DND-41 (cell line): ENCODE measurements around the gene MYH6.

Experiments used
- ATAC-seq: fragments of 200-7000 bp; cut with Tn5 transposase; 3 replicates; pipeline ENCODE4 v1.9.1; 2021; ENCODE audit warnings: low read depth; ENCODE audit not compliant: insufficient read depth
- DNase-seq: peaks from one replicate; pipeline ENCODE4 v3.0.0-alpha.2; 2020
- H2AFZ ChIP-seq: 2 replicates; pipeline ENCODE4 v1.6.0; 2012; ENCODE audit warnings: low read depth, low read length
- H3K27ac ChIP-seq: 2 replicates; pipeline ENCODE4 v1.5.1; 2012; ENCODE audit warnings: low read length, inconsistent platforms
- H3K27me3 ChIP-seq: fragments of 200-600 bp; sonication (generic); 2 replicates; pipeline ENCODE4 v1.6.0; 2012; ENCODE audit warnings: low read length, mild to moderate bottlenecking, inconsistent platforms; ENCODE audit not compliant: insufficient read depth, poor library complexity
- H3K36me3 ChIP-seq: 2 replicates; pipeline ENCODE4 v1.5.1; 2012; ENCODE audit warnings: low read length, inconsistent platforms; ENCODE audit not compliant: insufficient read depth
- H3K4me1 ChIP-seq: 2 replicates; pipeline ENCODE4 v1.5.1; 2012; ENCODE audit warnings: mild to moderate bottlenecking, low read length; ENCODE audit not compliant: insufficient read depth
- H3K4me2 ChIP-seq: 2 replicates; pipeline ENCODE4 v1.6.0; 2012; ENCODE audit warnings: mild to moderate bottlenecking, moderate library complexity, low read length, inconsistent platforms; ENCODE audit not compliant: insufficient read depth
- H3K4me3 ChIP-seq, 2 experiments: fragments of 200-600 bp in 1 of 2; shearing (Covaris generic) in 1 of 2; 2 replicates each; pipeline ENCODE4 v1.5.1; 2012 to 2016; ENCODE audit warnings: inconsistent platforms in 2 of 2, low read length in 2 of 2, mild to moderate bottlenecking in 2 of 2, low read depth in 1 of 2, moderate library complexity in 1 of 2
- H3K79me2 ChIP-seq: 2 replicates; pipeline ENCODE4 v1.6.0; 2012; ENCODE audit warnings: low read length, inconsistent platforms; ENCODE audit not compliant: insufficient read depth
- H3K9ac ChIP-seq: 2 replicates; pipeline ENCODE4 v1.6.0; 2012; ENCODE audit warnings: low read depth, mild to moderate bottlenecking, inconsistent platforms, low read length, moderate library complexity
- H3K9me3 ChIP-seq: 2 replicates; pipeline ENCODE4 v1.5.1; 2012; ENCODE audit warnings: low read length, moderate library complexity, mild to moderate bottlenecking, inconsistent platforms; ENCODE audit not compliant: insufficient read depth, severe bottlenecking
- H4K20me1 ChIP-seq: 2 replicates; pipeline ENCODE4 v1.6.0; 2012; ENCODE audit warnings: low read length; ENCODE audit not compliant: insufficient read depth
- EZH2 ChIP-seq: IDR thresholded peaks from 3 replicates; pipeline ENCODE4 v1.6.1; 2012; ENCODE audit warnings: borderline replicate concordance, low read depth, mild to moderate bottlenecking, moderate library complexity, low read length, inconsistent platforms; ENCODE audit not compliant: severe bottlenecking
- TF ChIP-seq, protein P1 (sequence below): IDR thresholded peaks from 2 replicates; pipeline ENCODE4 v1.5.1; 2012; ENCODE audit warnings: borderline replicate concordance, low read length, moderate library complexity, mild to moderate bottlenecking; ENCODE audit not compliant: poor library complexity, severe bottlenecking; ENCODE audit errors: extremely low read depth

MYH6 gene

DNA sequence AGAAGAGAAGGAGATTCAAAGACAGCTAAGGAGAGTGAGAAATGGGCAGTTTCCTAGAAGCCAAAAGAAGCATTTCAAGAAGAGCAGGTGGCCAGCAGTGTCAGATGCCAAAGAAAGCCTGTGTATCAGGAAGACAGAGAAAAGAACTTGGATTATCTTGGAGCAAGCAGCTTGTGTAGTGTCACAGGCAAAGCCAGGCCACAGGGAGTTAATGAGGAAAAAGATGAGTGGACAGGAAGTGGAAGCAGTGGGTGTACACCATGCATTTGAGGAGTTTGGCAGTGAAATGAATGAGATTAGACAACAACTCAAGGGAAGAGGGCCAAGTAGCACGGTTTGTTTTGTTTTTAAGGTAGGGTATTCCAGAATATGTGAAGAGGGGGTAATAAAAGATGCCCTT is 33.0 kb upstream of the MYH6 start:
- Histone ChIP-seq H3K79me2 (no peaks in the 10 kb centered on the region), H3K9me3 (no peaks in the 10 kb centered on the region), H3K4me1 (no peaks in the 10 kb centered on the region), H4K20me1 (no peaks in the 10 kb centered on the region), H3K36me3 (no peaks in the 10 kb centered on the region), H3K9ac (no peak overlapping the region), H3K4me3 (no peak overlapping the region), H2AFZ (no peak overlapping the region), H3K4me2 (no peak overlapping the region), H3K27me3 (peaks cover 33% of the 10 kb centered on the region), H3K27ac (no peak overlapping the region)
- DNase-seq (no peak), ATAC-seq (no peak)
- no peak for TF ChIP-seq EZH2
- TF ChIP-seq, protein P1, sequence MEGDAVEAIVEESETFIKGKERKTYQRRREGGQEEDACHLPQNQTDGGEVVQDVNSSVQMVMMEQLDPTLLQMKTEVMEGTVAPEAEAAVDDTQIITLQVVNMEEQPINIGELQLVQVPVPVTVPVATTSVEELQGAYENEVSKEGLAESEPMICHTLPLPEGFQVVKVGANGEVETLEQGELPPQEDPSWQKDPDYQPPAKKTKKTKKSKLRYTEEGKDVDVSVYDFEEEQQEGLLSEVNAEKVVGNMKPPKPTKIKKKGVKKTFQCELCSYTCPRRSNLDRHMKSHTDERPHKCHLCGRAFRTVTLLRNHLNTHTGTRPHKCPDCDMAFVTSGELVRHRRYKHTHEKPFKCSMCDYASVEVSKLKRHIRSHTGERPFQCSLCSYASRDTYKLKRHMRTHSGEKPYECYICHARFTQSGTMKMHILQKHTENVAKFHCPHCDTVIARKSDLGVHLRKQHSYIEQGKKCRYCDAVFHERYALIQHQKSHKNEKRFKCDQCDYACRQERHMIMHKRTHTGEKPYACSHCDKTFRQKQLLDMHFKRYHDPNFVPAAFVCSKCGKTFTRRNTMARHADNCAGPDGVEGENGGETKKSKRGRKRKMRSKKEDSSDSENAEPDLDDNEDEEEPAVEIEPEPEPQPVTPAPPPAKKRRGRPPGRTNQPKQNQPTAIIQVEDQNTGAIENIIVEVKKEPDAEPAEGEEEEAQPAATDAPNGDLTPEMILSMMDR, result no peak

DNA sequence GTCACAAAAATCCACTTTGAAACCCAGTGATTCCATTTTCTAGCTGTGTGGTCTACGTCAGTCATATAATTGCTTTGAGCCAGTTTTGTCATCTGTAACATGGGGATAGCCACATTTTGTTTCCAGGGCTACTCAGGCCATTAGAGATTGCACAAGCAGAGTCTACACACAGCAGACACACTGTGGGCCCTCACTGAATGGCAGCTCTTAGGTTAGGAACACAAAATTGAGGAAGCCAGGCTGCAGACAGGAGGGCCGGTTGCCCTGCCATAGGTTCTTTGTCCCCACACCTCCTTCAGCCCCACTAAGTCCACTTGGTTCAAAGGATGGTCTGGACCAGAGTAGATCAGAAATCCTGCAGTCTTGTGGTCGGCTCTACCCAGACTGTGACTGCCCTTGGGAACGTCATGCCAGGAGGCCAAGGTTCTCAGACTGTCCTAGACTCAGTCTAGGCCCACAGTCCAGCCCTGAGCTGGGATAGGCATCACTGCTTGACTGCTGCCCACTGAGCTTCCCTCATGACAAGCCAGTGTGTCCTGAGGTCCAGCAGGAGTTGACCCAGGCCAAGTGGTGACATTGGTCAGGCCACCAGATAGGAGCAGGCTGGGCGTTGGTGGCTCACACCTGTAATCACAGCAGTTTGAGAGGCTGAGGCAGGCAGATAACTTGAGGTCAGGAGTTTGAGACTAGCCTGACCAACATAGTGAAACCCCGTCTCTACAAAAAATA is 31.2 kb upstream of the MYH6 start:
- Histone ChIP-seq H3K4me1 (no peaks in the 10 kb centered on the region), H3K4me2 (no peak overlapping the region), H3K36me3 (no peaks in the 10 kb centered on the region), H3K79me2 (no peaks in the 10 kb centered on the region), H3K4me3 (no peak overlapping the region), H2AFZ (no peak overlapping the region), H3K9me3 (no peaks in the 10 kb centered on the region), H3K27ac (no peak overlapping the region), H3K9ac (no peak overlapping the region), H3K27me3 (peaks cover 31% of the 10 kb centered on the region), H4K20me1 (no peaks in the 10 kb centered on the region)
- TF ChIP-seq, protein P1, result no peak
- TF ChIP-seq EZH2, result no peak
- ATAC-seq (no peak), DNase-seq (no peak)

DNA sequence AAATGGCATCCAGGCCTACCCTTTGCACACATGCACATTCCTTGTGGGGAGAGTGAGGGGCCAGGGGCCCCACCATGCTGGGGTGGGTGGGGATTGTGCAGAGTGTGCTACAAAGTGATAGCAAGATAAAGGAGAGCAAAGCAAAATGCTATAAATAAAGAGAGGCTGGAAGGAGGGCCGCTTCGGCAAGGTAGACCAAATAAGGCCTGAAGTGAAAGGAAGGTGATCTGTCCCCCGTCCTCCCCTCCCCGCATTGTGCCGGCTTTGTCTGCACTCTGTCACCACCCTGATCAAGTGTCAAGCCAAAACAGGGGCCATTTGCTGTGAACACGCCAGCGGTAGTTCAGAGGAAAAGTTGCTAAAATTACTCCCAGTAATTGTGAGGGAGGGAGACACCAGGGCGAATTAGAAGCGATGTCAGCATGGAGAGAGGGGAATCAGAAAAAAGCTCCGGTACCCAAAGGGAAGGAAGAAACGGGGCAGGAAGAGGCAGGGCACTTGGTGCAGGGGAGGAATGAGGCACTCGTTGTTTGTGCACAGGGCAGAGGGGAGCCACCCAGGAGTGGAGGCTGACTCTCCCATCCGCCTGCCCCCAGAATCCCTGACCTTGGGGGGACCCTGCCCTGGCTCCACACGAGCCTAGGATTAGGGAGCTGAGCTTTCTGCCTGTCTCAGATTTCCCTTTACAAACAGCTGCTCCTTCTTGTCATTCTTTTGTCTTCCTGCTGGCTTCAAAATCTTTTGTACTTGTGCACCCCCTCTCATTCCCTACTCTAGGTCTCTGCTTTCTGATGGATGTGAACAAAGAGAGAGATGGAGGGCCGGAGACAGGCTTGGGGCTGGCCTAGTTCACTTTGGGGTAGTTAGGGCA is 30.3 kb upstream of the MYH6 start:
- Histone ChIP-seq H3K9me3 (no peaks in the 10 kb centered on the region), H3K27ac (no peak overlapping the region), H3K36me3 (no peaks in the 10 kb centered on the region), H2AFZ (no peak overlapping the region), H3K4me3 (no peak overlapping the region), H3K79me2 (no peaks in the 10 kb centered on the region), H3K4me2 (no peak overlapping the region), H4K20me1 (no peaks in the 10 kb centered on the region), H3K4me1 (no peaks in the 10 kb centered on the region), H3K27me3 (peaks cover 24% of the 10 kb centered on the region), H3K9ac (no peak overlapping the region)
- no peak for DNase-seq
- TF ChIP-seq EZH2, result no peak
- TF ChIP-seq, protein P1, result no peak
- no peak for ATAC-seq
